Gastroesophageal sphincter (tissue), 4 donors: ENCODE measurements around the gene ABCA1. TPM values are rescaled to one million over a fixed set of nuclear protein-coding genes. Genes with fewer than 3 reads are reported as not detected.

Source experiments
- ATAC-seq: fragments of 150-250 bp; one replicate; pipeline ENCODE4 v1.9.1; 2016; ENCODE audit warnings: mild to moderate bottlenecking, moderate library complexity
- H3K27ac ChIP-seq, 4 donors: fragments of 200-600 bp; sonication (generic) in 3 of 4; 1 replicate in 3 of 4; 2 replicates in 1 of 4; pipeline ENCODE4 v1.5.1; 2016 to 2019
- H3K27me3 ChIP-seq: fragments of 200-600 bp; sonication (generic); one replicate; pipeline ENCODE4 v1.5.1; 2019
- H3K36me3 ChIP-seq, 2 donors: fragments of 200-600 bp; sonication (generic); one replicate each; pipeline ENCODE4 v1.5.1; 2019; ENCODE audit warnings: control low read depth in 1 of 2
- H3K4me1 ChIP-seq, 3 donors: fragments of 200-600 bp; sonication (generic); 1 replicate in 2 of 3; 2 replicates in 1 of 3; pipeline ENCODE4 v1.5.1; 2016 to 2019; ENCODE audit warnings: control low read depth in 2 of 3
- H3K4me3 ChIP-seq, 2 donors: fragments of 200-600 bp; sonication (generic); one replicate each; pipeline ENCODE4 v1.5.1; 2019; ENCODE audit warnings: mild to moderate bottlenecking in 1 of 2, moderate library complexity in 1 of 2
- H3K9me3 ChIP-seq, 3 donors: fragments of 200-600 bp; sonication (generic); one replicate each; pipeline ENCODE4 v1.5.1; 2017 to 2019; ENCODE audit warnings: control low read depth in 2 of 3
- EP300 ChIP-seq: sonication (generic); formaldehyde crosslinking; IDR thresholded peaks from one replicate; pipeline ENCODE4 v1.6.1; 2017; ENCODE audit warnings: antibody characterized with exemption, mild to moderate bottlenecking
- POLR2A ChIP-seq, 2 donors: fragments of 450-650 bp; IDR thresholded peaks; one replicate each; pipeline ENCODE4 v1.6.1; 2017; ENCODE audit warnings: antibody characterized with exemption in 2 of 2, mild to moderate bottlenecking in 2 of 2, moderate library complexity in 1 of 2
- POLR2AphosphoS5 ChIP-seq: sonication (generic); formaldehyde crosslinking; IDR thresholded peaks from one replicate; pipeline ENCODE4 v1.6.1; 2017; ENCODE audit warnings: antibody characterized with exemption
- WGBS, 2 donors: methylation state at CpG; one replicate each; pipeline ENCODE4 v1.1.5; 2018; ENCODE audit warnings: low coverage in 1 of 2; 5-methylcytosine and 5-hydroxymethylcytosine counted together
- total RNA-seq, 4 donors: library from RNA; depleted of rRNA; stranded (reverse); fragments of >200 nt; gene quantifications; one replicate each; pipeline ENCODE4 v1.1.0, GENCODE V29; 2016
- TF ChIP-seq, protein P1 (sequence below), 4 experiments: fragments of 200-600 bp in 2 of 4; fragments of 450-650 bp in 2 of 4; sonication (generic) in 1 of 4; IDR thresholded peaks; one replicate each; pipeline ENCODE4 v1.5.1; 2017 to 2019; ENCODE audit warnings: antibody characterized with exemption in 4 of 4, mild to moderate bottlenecking in 2 of 4, moderate library complexity in 2 of 4

The ABCA1 gene
- total RNA-seq, 4 donors from 2014 or later: 46.2 to 91.5 (median 64.9) TPM

DNA sequence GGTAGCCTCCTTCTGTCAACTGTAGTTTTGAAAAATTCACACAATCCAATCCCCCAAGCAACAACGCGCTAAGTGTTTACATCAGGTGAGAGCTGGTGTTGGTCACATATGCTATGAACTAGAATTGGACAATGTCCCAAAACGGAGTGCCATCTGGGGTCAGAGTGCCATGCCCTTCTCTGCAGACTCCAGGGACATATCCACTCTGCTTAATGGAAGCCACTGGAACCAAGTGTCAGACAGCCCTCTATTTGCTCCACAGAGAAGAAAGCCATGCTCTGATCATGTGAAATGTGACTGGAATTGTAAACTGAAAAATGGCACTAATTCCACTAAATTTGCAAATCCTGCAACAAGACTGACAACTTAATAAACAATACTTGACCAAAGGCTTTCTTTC, 12.2 kb downstream of the ABCA1 start:
- no peak for ATAC-seq
- Histone ChIP-seq H3K36me3 (no peaks in the 10 kb centered on the region), H3K9me3 (no peaks in the 10 kb centered on the region), H3K4me1 (peaks cover 8 to 95% (median 29%) of the 10 kb centered on the region in 3 donors), H3K27ac (no peak overlapping the region), H3K4me3 (no peak overlapping the region), H3K27me3 (no peaks in the 10 kb centered on the region)
- TF ChIP-seq EP300: no peak
- TF ChIP-seq POLR2AphosphoS5: no peak
- TF ChIP-seq POLR2A (IDR thresholded peaks at IDR 0.05): no peak
- TF ChIP-seq, protein P1, sequence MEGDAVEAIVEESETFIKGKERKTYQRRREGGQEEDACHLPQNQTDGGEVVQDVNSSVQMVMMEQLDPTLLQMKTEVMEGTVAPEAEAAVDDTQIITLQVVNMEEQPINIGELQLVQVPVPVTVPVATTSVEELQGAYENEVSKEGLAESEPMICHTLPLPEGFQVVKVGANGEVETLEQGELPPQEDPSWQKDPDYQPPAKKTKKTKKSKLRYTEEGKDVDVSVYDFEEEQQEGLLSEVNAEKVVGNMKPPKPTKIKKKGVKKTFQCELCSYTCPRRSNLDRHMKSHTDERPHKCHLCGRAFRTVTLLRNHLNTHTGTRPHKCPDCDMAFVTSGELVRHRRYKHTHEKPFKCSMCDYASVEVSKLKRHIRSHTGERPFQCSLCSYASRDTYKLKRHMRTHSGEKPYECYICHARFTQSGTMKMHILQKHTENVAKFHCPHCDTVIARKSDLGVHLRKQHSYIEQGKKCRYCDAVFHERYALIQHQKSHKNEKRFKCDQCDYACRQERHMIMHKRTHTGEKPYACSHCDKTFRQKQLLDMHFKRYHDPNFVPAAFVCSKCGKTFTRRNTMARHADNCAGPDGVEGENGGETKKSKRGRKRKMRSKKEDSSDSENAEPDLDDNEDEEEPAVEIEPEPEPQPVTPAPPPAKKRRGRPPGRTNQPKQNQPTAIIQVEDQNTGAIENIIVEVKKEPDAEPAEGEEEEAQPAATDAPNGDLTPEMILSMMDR (IDR thresholded peaks at IDR 0.05): no peak
- WGBS, 2 donors: 52 to 65% methylated on average over 2 to 3 of the region's 3 CpGs

DNA sequence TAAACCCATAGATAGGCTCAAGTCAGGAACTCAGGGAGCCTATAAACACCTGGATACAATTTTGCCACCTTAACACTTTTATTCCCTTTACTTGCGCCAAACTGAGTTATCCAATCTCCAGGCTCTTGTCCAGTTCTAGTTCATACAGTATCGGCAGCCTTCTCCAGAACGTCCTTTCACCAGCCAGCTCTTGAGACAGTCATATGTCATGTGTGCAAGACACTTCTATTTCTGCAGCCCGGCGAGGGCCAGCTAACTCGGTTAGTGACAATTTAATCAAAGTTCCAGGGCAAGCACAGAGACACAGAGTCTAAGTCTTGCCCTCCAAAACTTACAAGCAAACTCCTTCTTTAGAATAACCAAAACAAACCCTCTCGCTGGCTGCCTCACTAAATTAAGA, 12.9 kb downstream of the ABCA1 start:
- no peak overlapping the region for H3K4me3 ChIP-seq
- no peaks in the 10 kb centered on the region for H3K9me3 ChIP-seq
- no peaks in the 10 kb centered on the region for H3K36me3 ChIP-seq
- ATAC-seq: no peak
- TF ChIP-seq POLR2A (IDR thresholded peaks at IDR 0.05) (no peak), POLR2AphosphoS5 (no peak), EP300 (no peak)
- TF ChIP-seq, protein P1 (IDR thresholded peaks at IDR 0.05): no peak
- WGBS, 2 donors: 34 to 41% methylated on average over 6 to 7 of the region's 7 CpGs
- no peaks in the 10 kb centered on the region for H3K27me3 ChIP-seq
- peaks cover 15 to 95% (median 35%) of the 10 kb centered on the region in 3 donors for H3K4me1 ChIP-seq
- H3K27ac ChIP-seq: no peak overlapping the region

DNA sequence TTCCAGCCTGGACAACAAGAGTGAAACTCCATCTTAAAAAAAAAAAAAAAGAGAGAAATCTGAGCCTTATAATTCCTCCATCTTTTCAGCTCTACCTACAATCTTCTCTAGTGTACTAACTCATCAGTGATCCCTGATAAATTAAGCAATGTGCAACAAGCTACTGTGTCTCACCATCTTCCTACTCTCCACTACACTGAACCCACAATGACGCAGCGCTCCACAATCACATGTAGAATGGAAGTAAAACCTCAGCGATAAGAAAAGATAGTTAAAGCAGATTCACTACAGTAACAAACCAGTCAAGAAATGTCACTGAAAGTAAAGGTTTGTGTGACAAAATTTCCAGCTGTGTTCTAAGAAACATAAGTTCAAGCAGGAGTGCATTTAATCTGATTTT, 13.5 kb downstream of the ABCA1 start:
- 86 to 94% methylated on average over 3 of the region's 3 CpGs for WGBS, 2 donors
- Histone ChIP-seq H3K4me1 (peaks cover 20 to 96% (median 37%) of the 10 kb centered on the region in 3 donors), H3K27me3 (no peaks in the 10 kb centered on the region)

DNA sequence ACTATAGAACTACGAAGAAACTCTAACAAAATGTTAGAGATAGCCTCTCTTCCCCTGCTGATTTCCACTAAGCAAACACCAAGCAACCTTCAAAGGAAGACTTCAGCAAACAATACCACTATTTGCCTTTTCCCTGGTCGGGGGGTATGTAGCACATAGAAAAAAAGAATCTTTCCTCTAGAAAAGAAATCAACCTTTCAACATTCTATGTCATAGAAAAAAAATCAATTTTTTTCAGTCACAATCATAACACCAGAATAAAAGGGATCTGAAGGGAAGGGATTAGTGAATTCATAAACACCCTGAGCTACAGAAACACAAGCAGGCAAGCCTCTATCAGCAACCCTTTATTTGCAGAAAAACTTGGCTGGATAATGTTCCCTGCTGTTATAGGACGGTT, 15.3 kb downstream of the ABCA1 start:
- 44 to 60% methylated on average over 3 of the region's 3 CpGs for WGBS, 2 donors
- no peak for ATAC-seq
- TF ChIP-seq POLR2AphosphoS5 (no peak), POLR2A (IDR thresholded peaks at IDR 0.05) (no peak), EP300 (no peak)
- TF ChIP-seq, protein P1 (IDR thresholded peaks at IDR 0.05): no peak

More for the DNA sequence above, 13.5 kb downstream of the ABCA1 start:
- ATAC-seq: no peak
- no peak overlapping the region for H3K4me3 ChIP-seq
- H3K9me3 ChIP-seq: no peaks in the 10 kb centered on the region
- no peaks in the 10 kb centered on the region for H3K36me3 ChIP-seq
- no peak overlapping the region for H3K27ac ChIP-seq
- no peak for TF ChIP-seq POLR2AphosphoS5
- no peak for TF ChIP-seq POLR2A (IDR thresholded peaks at IDR 0.05)
- no peak for TF ChIP-seq EP300
- TF ChIP-seq, protein P1 (IDR thresholded peaks at IDR 0.05): no peak

DNA sequence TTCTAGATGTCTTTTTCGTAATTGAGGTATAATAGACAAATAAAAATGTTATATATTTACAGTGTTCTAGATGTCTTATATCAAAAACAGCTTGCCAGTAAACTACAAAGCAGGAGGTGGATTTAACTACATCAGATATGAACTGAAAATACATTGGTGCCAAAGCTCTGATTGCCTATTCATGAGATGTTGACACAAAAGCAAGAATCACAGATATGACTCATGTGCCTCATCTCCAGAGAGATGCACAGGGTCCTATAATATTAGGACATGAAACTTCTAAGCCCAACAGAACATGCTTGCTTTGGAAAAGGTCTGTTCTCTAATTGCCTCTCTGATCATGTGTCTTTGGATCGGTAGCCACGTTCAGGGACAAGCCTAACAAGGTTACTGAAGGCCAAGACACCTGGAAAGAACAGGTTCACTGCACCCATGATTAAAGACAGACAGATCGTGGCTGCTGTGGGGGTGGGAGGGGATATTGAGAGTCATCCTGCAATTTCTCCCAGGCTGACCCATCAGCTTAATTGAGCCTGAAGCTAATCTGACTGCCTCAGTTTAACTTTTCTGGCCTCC, 16.8 kb downstream of the ABCA1 start:
- no peak for TF ChIP-seq POLR2A (IDR thresholded peaks at IDR 0.05)
- TF ChIP-seq POLR2AphosphoS5: no peak
- TF ChIP-seq, protein P1 (IDR thresholded peaks at IDR 0.05): no peak
- TF ChIP-seq EP300: no peak
- H3K4me1 ChIP-seq: peaks cover 33 to 99% (median 52%) of the 10 kb centered on the region in 3 donors
- no peaks in the 10 kb centered on the region for H3K36me3 ChIP-seq
- H3K9me3 ChIP-seq: no peaks in the 10 kb centered on the region
- no peak overlapping the region for H3K27ac ChIP-seq
- WGBS, 2 donors: 76 to 80% methylated on average over 3 of the region's 4 CpGs
- no peak overlapping the region for H3K4me3 ChIP-seq
- ATAC-seq: no peak
- no peaks in the 10 kb centered on the region for H3K27me3 ChIP-seq

More for the DNA sequence above, 15.3 kb downstream of the ABCA1 start:
- Histone ChIP-seq H3K9me3 (no peaks in the 10 kb centered on the region), H3K27ac (no peak overlapping the region), H3K4me3 (no peak overlapping the region), H3K4me1 (peaks cover 26 to 99% (median 37%) of the 10 kb centered on the region in 3 donors), H3K27me3 (no peaks in the 10 kb centered on the region), H3K36me3 (no peaks in the 10 kb centered on the region)
